HG03354 (cell line): ENCODE measurements around the gene STMN3.

Experiments
- ATAC-seq: cut with Tn5 transposase; IDR thresholded peaks from one replicate; pipeline ENCODE4 v1.9.1; 2021; ENCODE audit warnings: mild to moderate bottlenecking; ENCODE audit not compliant: unreplicated experiment, poor library complexity, severe bottlenecking

The STMN3 gene

DNA sequence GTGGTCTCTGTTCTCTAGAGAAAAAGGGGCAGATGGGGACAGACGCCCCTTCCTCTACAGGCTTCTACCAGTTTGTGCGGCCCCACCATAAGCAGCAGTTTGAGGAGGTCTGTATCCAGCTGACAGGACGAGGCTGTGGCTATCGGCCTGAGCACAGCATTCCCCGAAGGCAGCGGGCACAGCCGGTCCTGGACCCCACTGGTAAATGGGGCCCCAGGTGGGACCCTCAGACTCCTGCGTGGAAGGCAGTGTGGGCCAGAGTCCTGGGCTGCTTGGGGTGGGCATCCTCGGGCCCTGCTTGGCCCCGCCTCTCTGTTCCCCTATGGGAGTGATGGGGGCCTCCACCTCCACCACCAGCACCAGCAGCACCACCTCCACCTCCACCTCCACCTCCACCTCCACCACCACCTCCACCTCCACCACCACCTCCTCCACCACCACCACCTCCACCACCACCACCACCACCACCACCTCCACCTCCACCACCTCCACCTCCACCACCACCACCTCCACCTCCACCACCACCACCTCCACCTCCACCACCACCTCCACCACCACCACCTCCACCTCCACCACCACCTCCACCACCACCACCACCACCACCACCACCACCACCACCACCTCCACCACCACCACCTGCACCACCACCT lies 40.0 kb upstream of the STMN3 start:
- ATAC-seq = no peak

- ATAC-seq = no peak
Observed at GRCh38 chr20:63692436-63693082, 39.3 kb upstream of the STMN3 start.

- ATAC-seq = no peak
Observed at GRCh38 chr20:63691711-63692435, 38.6 kb upstream of the STMN3 start.

DNA sequence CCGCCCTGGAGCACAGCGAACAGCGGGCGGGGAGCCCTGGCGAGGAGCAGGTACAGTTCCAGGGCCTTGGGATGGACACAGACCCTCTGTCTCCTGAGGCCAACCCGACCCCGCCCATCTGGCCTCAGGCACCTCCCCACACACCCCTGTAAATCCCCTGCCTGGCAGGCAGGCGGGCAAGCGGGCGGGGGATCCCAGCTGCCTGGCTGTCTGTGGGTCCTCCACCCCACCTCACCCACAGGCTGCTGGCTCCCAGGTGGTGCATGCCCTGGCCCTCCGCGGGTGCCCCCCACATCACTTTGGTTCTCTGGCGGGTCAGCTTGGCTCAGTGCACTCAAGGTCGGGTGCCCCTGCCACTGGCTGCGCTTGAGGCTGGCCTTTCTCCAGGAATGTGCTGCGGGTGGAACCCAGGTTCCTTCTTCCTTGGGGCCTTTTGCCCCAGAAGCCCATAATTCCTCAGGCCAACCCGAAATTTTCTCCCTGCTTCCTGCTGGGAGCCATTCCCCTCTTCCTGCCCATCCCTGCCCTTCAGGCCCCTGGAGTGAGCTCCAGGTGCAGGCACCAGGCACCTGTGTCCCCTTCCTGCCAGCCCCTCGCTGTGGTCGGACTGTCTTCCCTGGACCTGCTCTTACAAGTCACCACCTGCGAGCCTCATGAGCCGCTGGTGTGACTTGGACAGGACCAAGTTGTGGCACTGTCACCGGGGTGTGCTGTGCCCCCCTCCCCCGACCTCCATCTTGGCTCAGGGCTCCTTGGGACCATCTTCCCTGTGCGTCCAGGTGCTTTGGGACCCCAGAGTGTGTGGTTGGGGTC lies 37.9 kb upstream of the STMN3 start:
- ATAC-seq = no peak

GRCh38 chr20:63690003-63690897 lies 37.0 kb upstream of the STMN3 start:
- ATAC-seq = no peak

DNA sequence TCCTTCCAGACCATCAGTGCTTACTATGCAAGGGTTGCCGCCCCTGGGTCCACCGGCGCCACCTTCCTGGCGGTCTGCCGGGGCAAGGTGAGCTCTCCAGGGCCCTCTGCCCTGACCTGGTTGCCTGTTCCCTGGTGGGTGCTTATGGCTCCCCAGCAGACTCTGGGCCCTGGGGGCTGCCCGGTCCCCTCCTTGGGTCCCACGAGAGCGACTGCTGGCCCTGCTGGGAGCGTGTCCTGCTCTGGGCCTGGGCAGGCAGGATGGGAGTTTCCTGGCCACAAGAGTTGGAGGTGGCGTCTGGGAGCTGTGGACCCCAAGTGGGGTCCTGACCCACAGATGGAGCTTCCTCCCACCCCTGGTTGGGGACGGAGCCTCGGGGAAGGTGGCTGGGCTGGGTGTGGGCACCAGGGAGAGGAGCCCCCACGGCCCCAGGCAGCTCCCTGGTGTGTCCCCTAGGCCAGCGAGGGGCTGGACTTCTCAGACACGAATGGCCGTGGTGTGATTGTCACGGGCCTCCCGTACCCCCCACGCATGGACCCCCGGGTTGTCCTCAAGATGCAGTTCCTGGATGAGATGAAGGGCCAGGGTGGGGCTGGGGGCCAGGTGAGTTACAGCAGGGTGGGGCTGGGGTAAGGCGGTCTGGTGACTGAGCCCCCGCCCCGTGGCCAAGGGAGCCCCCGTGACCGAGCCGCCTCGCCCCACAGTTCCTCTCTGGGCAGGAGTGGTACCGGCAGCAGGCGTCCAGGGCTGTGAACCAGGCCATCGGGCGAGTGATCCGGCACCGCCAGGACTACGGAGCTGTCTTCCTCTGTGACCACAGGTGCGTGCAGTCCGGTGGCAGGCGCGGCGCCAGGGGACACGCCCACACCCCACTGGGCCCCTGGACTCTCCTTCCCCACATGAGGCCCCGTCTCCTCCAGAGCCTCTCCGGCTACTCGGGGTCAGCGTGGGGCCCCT lies 36.1 kb upstream of the STMN3 start:
- ATAC-seq = no peak

- no peak for ATAC-seq
Observed at GRCh38 chr20:63688228-63689045, 35.2 kb upstream of the STMN3 start.

DNA sequence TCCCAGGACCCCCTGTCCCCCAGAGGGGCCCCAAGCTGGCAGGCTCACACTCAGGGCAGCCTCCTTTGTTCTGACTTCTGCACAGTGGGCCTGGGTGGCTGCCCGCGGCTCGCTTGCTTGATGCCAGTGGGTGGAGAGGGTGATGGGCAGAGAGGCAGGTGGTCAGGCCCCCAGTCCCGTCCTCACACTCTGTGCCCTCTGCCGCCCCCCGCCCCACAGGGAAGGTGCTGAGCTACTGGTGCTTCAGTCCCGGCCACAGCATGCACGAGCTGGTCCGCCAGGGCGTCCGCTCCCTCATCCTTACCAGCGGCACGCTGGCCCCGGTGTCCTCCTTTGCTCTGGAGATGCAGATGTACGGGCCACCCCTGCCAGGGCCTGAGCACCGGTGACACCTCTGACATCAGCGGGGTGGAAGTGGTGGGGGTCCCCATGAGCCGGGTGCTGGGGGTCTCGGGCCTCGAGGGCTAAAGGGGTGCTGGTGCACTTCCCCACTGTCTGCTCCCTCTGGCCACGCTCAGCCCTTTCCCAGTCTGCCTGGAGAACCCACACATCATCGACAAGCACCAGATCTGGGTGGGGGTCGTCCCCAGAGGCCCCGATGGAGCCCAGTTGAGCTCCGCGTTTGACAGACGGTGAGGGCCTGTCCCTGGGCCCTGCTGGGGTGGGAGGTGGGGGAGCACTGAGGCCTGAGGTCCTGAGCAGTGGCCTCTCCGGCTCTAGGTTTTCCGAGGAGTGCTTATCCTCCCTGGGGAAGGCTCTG lies 34.4 kb upstream of the STMN3 start:
- ATAC-seq = no peak

DNA sequence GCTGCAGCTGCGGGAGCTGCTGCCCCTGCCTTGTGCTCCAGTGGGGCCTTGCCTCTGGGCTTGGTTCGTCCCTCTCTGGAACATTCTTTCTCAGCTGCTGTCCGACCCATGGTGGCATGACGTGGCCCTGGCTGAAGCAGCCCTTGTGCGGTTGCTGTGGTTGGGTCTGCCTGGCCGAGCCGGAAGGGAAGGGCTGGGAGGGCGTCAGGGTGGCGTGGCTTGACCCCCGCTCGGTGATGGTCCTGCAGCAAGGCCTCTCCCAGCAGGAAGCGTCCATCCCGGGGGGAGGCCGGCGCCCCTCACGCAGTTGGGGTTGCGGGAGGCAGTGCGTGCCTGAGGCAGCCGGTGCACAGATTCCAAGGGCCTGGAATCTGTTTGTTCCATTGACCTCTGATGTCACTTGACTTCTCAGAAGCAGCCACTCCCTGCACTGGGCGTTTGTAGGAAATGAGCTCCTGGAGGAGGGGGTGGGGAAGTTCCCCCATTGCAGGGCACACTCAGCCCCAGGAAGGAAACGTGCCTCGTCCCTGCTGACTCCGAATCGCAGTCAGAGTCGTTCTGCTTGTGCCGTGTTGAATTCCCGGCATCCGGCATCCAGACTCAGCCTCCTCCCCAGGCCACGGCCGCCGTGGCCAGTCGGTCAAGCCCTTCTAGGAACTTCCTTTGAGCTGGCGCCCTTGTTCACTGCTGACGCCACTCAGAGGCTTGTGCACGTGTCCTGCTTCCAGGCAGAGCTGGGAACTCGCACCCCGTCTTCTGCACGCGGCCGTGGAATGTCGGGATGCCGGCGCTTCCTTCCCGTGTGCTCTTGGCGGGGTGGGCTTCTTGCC lies 33.5 kb upstream of the STMN3 start:
- ATAC-seq = no peak

DNA sequence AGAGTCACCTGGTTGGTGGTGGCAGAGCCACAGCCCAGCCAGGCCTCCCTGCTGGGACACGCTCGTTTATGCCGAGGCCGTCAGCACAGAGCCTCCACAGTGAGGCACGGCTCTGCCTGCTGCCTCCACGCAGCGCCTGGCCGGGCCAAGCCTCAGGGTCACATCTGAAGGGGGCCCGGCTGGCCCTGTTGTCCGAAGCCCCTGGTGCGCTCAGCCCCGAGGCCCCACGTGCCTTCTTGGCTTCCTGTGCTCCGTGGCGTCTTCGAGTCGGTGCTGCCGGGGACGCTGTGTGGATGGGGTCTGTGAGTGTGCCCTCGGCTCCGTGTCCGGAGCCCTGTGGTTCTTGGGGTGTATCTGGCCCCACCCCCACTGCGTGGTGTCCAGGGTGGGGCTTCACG lies 32.9 kb upstream of the STMN3 start:
- no peak for ATAC-seq

DNA sequence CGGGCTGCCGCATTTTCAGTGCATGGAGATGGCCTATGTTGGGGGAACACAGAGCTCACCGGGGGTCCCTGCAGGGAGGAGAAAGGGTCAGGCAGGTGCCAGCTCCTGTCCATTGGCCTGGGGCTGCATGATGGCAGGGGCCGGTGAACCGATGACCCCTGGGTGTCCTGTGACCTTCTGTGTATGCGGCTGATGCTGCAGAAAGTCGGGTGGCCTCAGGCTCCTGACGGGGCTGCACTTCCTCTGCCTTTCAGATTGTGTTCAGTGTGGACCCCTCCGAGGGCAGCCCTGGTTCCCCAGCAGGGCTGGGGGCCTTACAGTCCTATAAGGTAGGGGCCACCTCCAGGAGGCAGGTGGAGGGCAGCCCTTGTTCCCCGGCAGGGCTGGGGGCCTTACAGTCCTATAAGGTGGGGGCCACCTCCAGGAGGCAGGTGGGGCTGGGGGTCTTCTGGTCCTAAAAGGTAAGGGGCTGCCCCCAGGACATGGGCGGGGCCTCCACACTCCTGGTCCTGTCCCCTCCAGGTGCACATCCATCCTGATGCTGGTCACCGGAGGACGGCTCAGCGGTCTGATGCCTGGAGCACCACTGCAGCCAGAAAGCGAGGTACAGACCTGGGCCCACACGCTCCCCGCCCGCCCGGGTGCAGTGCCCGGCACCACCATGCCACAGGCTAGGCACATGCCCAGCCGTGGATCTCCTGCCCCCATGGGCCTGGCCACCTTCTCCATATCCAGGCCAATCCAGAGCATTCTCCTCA lies 32.2 kb upstream of the STMN3 start:
- no peak for ATAC-seq

- no peak for ATAC-seq
Observed at GRCh38 chr20:63682384-63683139, 29.3 kb upstream of the STMN3 start.

DNA sequence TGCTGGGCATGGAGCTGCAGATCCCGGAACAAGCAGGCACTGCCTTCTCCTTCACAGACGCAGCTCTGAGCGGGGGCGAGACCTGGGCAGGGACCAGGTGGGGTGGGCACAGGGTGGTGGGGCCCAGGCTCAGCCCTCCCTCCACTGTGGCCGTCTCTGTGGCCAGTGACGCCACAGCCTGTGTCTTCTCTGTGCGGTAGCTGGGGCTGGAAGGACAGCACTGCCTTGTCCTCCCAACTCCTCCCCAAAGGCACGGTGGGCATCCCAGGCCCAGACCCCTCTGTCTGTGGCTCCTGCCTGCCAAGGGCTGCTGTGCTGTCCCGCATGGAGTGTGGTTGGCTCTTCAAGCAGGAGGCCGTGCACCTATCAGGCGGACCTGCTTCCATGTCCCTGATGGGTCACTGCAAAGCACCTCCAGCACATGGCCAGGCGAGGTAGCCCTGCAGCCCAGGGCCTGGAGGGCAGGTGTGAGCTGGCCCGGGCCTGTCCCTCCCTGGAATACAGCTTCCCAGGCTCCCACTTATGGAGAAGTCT lies 28.5 kb upstream of the STMN3 start:
- ATAC-seq = no peak

- no peak for ATAC-seq
Observed at GRCh38 chr20:63680857-63681608, 27.8 kb upstream of the STMN3 start.
